Measurements from ENCODE around the gene CNNM2.
"Not testable (repeated sequence)": the region's sequence is repeated elsewhere in the genome, so short reads cannot be mapped to it uniquely, and the experiment has no call there.

CNNM2 gene

DNA sequence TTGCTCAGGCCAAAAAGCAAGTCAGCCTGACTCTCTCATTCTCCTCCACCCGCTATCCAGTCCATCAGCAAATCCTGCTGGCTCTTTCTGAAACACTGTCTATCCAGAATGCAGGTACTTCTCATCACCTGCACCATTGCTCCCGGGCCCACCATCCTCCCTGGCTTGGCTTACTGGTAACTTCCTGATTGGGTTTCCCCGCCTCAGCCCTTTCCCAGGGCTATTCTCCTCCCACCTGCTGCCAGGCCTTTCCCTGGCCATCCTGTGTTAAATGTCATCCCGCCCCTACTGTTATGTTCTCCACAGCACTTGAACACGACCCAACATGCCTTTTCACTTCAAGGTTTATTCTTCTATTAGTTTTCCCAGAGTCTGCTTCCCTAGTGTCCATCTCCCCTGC lies 124.0 kb downstream of the CNNM2 start:
- DNase-seq = no peak

DNA sequence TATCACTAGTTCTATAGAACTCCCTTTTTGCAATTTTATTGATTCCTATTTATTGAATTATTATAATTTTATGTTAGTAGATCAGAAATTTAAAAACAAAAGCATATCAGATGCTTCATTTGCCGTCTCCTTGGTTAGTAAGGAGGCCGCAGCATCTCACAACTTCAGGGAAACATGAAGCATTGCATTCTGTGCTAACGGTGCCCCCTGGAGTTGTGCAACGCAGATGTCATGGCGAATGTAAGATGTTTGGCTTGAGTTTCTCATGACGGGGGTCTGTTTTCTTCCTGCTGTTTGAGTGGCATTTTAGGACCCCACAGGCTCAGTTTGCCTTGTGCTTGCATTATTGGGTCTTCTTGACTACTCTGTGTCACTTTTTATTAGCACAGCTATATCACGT lies 124.8 kb downstream of the CNNM2 start:
- no peak for DNase-seq

DNA sequence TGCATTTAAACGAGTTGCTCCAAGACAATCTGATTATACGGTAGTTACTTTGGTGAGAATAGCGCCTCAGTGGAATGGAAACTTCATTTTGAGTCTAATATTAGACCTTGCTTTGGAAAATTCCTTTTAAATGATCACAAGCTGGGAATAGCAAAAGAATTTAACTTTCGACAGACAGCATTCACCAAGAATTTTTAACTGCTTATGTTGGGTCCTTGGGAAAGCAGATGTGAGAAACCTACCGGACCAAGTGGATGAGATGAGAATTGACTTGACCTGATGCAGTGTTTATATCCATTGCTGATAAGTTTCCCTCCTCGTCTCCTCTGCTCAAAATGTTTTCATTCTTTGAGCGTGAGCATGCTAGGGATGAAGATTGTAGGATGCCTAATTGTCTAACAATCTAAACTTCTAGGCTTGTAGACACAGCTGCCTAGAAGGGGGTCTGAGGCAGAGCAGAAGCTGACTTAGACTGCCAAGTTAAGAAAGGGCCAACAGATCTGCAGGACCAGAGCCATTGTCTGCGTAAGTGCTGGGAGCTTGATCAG lies 126.9 kb downstream of the CNNM2 start:
- no peak for DNase-seq

DNA sequence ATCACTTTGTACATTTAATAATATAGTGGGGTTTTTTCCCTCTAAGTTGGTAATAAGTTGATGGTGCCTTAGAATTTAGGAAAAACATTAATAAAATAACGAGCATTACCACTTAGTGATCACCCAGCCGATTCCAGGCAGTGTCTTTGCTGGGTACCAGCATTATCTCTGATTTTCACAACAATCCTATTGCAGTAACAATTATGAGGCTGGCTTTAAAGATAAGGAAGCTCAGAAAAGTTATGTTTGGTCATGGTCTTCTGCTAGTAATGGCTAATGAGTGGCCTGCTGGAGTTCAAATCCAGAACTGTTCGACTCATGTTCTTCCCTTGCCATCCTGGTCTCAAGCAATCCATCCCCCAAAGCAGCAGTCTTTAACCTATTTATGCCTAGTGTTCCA lies 127.9 kb downstream of the CNNM2 start:
- no peak for DNase-seq

DNA sequence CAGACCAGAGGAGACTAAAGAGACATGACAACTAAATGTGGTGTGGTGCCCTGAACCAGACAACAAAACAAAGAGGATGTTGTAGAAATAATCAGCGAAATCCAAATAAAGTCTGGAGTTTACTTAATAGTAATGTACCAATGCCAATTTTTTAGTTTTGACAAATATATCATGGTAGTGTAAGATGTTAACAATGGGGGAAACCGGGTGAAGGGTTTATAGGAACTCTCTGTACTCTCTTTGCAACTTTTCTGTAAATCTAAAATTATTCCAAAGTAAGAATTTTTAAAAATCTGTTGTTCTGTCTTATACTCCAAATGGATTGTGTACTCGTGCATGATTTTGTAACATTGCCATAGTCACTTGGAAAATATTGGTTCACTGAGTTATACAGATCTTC lies 129.3 kb downstream of the CNNM2 start:
- no peak for DNase-seq

DNA sequence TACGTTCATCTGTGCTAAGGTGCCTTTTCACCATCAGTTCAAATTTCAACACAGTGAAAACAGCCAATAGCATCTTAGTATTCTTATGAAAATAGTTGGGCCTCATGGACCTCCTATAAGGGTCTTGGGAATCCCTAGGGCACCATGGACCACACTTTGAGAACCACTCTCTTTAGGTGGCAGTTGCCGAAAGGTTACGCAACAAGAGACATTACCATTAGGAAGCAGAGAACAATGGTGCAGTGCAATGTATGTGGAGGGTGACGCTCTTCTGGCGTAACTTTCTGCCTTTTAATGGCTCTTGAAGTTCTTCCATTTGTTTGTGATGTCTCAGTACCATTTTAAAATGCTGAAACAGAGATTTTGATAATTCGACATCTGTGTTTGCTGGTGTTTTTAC lies 131.1 kb downstream of the CNNM2 start:
- DNase-seq = no peak

DNA sequence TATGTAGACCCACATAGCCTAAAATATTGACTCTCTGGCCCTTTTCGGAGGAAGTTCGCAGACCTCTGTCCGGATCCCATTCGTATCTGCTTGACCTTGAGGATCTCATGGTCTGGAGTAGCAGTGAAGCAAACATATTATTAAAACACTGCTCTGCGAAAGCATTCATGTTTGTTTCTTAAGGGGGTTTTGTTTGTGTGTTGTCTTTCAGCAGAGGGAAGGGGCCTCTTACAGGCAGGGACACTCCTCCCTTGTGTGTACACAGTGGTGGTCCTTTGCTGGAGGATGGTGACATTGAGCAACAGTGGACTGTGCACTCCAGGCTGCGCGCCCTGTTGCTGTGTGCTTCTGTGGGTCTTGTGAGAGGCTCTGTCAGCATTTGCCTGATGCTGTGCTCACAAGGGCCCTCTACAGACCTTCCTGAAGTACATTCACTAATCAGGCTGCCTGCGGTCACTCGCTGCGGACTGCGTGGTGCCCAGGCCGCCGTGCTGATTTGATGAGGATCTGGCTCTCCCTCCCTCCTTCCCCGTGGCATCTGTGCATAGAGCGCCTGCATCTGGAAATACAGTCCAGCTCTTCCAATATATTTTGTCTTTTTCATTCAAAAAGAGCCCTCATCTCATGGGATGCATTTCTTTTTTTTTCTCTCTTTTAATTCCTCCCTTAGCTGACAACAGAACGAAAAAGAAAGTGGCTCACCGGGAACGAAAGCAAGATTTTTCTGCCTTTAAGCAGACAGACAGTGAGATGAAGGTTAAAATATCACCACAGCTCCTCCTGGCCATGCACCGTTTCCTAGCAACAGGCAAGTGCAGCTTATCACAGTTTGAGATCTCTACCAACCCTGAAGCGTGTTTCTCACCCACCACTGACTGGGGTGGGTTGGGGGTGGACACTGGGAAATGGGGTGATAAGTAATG lies 135.8 kb downstream of the CNNM2 start:
- no peak for DNase-seq

DNA sequence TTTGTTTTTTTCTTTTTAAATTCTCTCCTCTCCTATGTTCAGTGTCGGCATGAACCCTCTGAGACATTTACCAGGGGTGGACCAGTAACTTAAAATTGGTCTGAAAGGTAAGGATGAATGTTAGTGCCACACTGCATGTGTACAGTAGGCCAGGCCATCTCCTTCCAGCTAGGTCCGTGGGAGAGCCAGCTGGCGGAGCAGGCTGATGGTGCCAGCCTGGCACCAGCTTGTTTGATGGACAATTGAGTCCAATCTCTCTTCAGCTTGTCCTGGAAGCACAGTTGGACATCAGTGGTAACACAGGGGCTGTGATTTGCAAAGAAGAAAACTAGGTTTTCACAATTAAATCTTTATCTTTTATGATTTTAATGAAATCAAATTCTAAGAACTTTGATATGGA lies 136.5 kb downstream of the CNNM2 start:
- no peak for DNase-seq

DNA sequence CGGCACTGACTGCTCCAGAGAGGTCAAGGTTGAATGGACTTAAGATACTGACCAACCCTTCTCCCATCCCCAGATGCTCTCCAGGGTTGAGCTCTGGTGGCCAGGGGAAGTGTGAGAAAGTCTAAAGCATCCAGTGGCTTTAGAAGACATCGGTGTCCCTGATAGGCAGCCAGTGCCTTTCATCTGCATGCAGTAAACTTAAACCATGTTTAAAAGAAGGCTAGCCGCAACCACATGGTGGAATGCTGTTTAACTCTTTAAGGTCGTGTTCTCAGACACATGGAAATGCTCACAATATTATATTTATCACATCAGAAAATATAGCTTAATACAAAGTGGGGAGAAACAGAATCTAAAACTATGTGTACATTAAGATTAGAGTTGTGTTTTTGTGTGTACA lies 137.0 kb downstream of the CNNM2 start:
- DNase-seq = no peak

DNA sequence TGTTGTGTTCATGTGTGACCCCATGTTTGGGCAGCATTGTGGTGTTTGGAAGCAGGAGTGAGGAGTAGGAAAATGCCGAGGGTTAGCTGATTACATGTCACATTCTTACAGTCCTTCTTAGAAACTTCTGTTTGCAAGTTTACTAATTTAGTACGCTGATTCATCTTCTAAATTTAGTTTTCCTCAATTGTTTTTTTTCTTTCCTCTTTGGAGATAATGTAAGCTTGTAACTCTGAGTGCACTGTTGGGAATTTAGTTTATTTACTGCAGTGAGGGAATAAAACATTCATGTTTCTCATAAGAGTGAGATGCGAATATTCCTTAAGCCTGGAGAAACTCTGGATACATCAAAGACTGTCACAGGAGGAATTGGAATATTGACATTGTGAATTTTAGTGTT lies 139.9 kb downstream of the CNNM2 start:
- no peak for DNase-seq

DNA sequence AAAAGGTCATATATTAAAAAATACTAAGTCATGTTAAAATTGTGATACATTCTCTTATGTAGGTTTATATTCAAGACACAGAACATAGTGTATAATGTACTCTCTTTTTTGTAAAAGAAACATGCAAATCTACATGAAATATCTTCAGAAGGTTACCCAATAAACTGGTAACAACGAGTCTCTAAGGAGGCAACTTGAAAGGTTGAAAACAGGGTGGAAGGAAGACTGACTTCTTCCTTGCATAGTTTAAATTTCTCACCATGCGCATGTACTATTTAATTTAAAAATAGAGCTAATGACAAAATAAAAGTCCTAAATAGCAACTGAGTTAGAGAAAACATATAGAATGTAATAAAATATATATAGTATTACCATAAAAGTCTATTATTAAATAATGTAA lies 142.5 kb downstream of the CNNM2 start:
- no peak for DNase-seq

DNA sequence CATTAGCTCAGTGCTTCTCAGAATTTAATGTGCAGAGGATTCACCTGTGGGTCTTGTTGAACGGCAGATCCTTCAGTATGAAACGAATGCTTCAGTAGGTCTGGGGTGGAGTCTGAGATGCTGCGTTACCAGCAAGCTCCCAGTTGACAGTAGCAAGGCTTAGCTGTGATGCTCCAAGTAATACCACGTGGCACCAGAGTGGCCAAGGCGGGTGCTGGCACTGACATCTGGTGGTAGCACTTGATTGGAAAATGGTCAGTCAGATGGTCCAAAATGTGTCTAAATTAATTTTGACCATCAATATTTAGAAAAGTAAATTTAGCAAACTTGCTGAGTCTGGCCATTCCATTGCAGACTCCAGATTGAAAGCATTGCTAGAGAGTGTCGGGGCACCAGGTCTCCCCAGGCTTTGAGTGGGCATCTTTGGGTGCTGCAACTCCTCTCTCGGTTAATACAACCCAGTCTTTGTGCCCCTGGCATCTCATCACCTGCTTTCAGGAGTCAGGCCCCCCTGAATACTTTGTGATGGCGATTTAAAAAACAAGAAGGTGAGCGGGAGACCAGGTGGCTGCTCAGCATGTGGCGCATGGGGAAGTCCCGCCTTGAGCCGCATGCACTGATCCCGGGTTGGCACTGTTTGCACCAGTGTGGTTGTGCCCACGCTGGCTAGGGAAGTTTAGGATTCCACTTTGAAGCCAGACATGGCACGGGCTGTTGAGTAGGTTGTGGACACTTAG lies 144.9 kb downstream of the CNNM2 start:
- DNase-seq = no peak

DNA sequence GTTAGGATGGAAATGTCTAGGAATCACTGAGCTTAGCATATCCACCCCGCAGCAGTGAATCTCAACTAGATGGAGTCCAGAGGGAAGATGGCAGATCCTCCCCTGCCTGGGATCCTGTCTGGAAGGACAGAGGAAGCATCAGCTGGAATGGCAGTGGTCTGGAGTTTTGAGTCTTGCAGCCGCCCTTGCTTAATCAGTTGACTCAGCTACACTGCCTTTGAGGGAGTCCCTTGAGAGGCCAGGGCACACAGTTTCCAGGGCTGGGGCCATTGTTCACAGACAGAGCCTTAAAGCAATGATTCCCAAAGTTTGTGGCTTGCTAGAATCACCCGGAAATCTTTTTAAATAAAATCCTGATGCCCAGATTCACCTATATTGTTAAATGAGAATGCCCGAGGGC lies 146.9 kb downstream of the CNNM2 start:
- DNase-seq = no peak

DNA sequence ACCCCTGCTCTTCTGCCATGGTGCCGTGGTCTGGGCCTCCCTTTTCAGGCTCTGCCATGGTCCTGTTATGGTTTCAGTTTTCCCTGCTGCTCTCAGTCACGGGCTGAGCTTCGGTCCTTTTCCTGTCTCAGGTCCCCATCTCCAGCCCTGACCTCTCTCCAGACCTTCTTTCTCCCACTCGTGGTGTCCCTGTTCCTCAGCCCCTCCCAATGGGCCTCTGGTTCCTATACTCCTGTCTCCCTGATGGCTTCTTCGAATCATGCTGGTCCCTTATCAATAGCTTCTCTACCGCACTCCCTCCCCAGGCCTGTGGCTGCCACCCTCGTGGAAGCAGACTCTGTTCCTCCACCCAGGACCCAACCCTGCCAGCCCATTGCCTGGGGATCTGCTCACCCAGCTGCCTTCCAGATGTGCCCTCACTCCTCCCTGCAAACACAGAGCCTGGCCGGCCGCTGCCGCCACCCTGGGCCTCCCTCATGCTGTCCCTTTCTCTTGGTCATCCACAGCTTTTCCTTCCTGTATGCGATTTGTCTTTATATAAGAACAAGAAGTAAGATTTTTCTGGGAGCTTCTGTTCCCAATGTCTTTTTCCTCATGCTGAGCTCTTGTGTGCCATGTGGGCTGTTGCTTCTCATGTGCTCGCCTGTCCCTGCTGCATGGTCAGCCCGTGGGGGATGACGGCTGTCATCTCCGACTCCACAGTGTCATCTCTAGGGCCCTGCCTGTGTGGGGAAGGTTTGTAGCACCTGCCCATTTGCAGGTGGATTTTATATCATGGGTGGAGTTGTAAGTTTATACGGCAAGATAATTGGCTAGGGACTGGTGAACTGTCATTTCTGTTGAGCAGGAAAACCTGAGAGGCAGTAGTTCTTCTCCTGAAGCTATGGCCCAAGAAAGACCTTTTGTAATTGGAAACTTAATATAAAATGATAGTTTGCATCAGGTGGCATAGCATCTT lies 148.3 kb downstream of the CNNM2 start:
- no peak for DNase-seq

DNA sequence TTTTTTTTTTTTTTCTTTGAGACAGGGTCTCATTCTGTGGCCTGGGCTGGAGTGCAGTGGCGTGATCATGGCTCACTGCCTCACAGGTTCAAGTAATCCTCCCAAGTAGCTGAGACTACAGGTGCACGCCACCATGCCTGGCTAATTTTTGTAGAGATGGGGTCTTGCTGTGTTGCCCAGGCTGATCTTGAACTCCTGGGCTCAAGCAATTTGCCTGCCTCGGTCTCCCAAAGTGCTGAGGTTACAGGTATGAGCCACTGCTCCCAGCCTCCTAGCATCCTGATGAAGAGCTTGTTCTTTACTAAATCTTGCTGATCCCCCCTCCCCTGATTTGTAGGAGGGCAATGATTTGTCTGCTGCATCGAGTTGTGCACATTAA lies 149.0 kb downstream of the CNNM2 start:
- not testable (repeated sequence) for DNase-seq

DNA sequence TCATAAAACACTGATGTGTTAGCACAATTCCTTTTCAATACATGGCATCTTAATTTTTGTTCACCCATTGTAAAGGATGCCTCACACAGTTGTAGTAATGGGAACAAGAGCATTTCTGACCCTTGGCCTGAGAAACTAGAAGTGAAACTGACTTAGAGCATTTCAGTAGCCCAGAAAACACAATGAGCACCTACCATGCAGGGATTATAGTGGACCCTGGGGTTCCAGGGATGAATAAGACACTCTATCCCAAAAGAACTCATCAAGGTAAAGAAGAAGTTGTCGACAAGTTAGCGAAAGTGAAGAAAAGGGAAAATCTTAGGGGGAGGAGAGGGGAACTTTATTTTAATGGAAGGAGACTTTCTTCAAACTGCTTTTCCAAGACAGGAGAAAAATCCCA lies 149.4 kb downstream of the CNNM2 start:
- no peak for DNase-seq

DNA sequence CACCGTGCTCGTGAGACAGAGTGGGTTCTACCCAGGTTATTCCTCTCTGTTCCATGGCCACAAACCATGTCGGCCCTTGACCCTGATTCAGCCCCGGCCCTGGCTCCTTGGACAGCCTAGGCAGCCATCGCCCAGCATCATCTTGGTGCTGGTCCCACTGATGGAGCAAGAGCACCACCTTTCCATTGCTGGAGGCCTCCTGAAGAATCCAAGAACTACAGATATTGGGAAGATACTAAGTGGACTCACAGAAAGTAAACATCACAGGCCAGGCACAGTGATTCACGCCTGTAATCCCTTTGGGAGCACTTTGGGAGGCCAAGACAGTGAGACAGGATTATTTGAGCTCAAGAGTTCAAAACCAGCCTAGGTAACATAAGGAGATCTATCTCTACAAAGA lies 149.9 kb downstream of the CNNM2 start:
- no peak for DNase-seq

DNA sequence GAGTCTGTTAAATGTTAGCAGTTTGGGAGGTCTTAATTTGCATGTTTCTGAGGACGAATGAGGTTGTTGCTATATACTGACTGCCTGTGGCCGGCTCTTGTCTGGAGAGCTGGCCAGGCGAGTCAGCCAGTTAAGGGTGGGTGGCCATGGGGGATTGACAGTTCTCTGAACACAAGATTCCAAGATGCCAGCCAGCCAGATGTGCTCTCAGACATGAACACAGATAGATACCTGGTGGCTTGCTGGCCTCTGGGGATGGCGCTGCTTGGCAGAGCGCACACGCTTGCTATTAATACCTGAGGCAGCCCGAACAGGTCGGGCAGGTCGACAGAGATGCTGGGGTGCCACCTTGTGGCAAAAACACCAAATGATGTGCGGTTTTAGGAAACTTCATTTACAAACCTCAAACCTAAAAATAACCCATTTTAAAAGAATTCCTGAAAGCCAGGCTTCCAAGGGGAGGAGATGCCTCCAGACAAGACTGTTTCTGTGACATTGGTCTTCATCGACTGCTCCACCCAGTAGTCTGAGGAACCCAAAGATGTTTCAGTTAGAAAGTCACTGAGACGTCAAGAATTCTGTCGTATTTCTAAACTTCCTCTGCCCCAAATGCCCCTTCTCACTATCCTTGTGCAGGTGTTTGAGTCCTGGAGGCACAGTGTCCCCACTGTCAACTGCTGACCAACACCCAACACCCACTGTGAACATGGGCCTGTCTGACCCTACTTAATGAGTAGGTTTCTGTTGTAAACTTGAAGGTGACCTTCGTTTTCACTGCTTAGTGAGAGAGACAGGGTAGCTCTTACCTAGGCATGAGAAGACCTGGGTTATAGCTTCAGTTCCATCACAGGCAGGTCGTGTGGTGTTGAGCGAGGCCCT lies 151.6 kb downstream of the CNNM2 start:
- no peak for DNase-seq

DNA sequence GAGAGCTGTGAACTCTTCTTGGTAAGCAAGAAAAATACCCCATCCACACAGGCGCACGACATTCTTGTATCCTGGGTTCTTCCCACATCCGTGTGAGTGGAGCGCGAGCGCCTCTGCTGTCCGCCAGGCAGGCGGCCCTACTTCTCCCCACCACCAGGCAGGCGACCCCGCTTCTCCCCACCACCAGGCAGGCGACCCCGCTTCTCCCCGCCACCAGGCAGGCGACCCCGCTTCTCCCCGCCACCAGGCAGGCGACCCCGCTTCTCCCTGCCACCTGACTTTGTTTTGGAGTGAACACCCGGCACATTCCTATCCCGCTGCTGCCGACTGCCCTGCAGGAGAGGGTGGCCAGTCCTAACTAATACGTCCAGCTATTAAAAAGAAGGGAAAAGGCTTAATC lies 154.2 kb downstream of the CNNM2 start:
- DNase-seq = no peak

DNA sequence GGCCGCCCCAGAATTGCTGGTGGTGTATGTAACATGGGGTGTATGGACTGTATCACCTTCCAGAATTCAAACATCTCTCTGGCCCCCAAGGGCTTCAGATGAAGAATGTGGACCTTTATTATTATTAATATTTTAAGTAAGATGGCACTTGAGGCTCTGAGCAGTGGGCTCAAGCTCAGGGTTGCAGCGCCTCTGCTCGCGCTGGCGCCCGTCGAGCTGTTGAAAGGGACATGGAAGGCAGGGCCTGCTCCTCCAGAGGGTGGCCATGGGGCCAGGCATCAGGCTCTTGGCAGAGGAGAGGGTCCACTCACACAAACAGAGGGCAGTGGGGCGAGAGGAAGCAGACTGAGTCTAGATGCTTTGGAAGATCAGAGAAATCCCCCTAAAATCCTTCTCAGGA lies 154.8 kb downstream of the CNNM2 start:
- DNase-seq = no peak

DNA sequence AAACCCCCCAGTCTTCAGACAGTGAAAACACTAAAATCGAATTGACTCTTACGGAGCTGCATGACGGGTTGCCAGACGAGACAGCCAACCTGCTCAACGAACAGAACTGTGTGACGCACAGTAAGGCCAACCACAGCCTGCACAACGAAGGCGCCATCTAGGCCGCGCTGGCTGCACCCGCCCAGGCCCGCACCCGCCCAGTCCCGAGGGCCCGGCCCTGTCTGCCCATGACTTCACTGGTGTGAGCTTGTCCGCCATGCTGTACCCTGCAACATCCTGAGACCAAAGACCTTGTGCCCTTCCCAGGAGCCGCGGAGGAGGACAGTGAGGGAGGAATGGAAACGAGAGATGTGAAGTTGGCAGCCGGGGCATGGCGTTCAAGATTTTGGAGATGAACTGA lies 158.9 kb downstream of the CNNM2 start:
- DNase-seq = no peak

Measured in NCI-H2081 treated with DMSO at 0.1 percent for 48 hours (cell line).